Mucosa of descending colon (tissue), 3 donors: ENCODE results near the gene ARID1B. TPM values are rescaled to one million over a fixed set of nuclear protein-coding genes. Genes with fewer than 3 reads are reported as not detected.

Source experiments
- ATAC-seq: fragments of 200-7000 bp; cut with Tn5 transposase; one replicate; pipeline ENCODE4 v1.9.1; 2020; ENCODE audit warnings: mild to moderate bottlenecking, moderate library complexity
- DNase-seq, 3 donors: peaks; one replicate each; pipeline ENCODE4 v3.0.0-alpha.2; 2020
- H3K36me3 ChIP-seq: fragments of 200-600 bp; one replicate; pipeline ENCODE4 v1.8.0; 2021; ENCODE audit warnings: low read depth, mild to moderate bottlenecking
- H3K4me1 ChIP-seq: fragments of 200-600 bp; one replicate; pipeline ENCODE4 v1.8.0; 2021; ENCODE audit warnings: low read depth, mild to moderate bottlenecking
- H3K4me3 ChIP-seq: fragments of 200-600 bp; one replicate; pipeline ENCODE4 v1.8.0; 2021; ENCODE audit warnings: mild to moderate bottlenecking
- H3K9me3 ChIP-seq: fragments of 200-600 bp; one replicate; pipeline ENCODE4 v1.8.0; 2021; ENCODE audit warnings: mild to moderate bottlenecking
- CTCF ChIP-seq: fragments of 200-600 bp; IDR thresholded peaks from one replicate; pipeline ENCODE4 v1.8.0; 2022; ENCODE audit warnings: antibody characterized with exemption, mild to moderate bottlenecking
- intact Hi-C, 2 donors: fragments of 100-400 bp; cut with DNase I in 1 of 2; cut with micrococcal nuclease in 1 of 2; formaldehyde crosslinking; loops; one replicate each; pipeline versions ENCODE4 v1.11.0 to v1.11.1; 2022; cut with DNase I, micrococcal nuclease
- total RNA-seq, 3 donors: library from RNA; stranded (reverse); fragmentation: NEBNext Ultra II Directional in 2 of 3; extraction: Animal tissue kit (Norgen Biotek cat#: 25700) in 2 of 3; gene quantifications; one replicate each; pipeline versions ENCODE4 v1.2.1 to v1.2.4, GENCODE V29; 2021 to 2023
- donor health status: DM: no; HTN: no; CAD: no; lungs with moderate emphysema.
- donor health status: DM: no; HTN: no; CAD: no.
- donor health status: DM: no; HTN: yes; CAD: no.

ARID1B gene
- total RNA-seq, 3 donors from 2014 or later: 71.8 to 102 (median 101) TPM

- Histone ChIP-seq H3K9me3 (no peaks in the 10 kb centered on the region), H3K4me1 (no peaks in the 10 kb centered on the region), H3K4me3 (no peak overlapping the region), H3K36me3 (no peaks in the 10 kb centered on the region)
- TF ChIP-seq CTCF: no peak
- intact Hi-C loops: no loop called here
- ATAC-seq (no peak), DNase-seq (no peak)
These were observed 141.5 kb downstream of the ARID1B start for GRCh38 chr6:156918647-156919046.

GRCh38 chr6:156919370-156919769 is 142.2 kb downstream of the ARID1B start:
- ATAC-seq: no peak
- Histone ChIP-seq H3K4me3 (no peak overlapping the region), H3K9me3 (no peaks in the 10 kb centered on the region), H3K36me3 (no peaks in the 10 kb centered on the region), H3K4me1 (no peaks in the 10 kb centered on the region)
- no peak for DNase-seq
- TF ChIP-seq CTCF: no peak
- intact Hi-C loops: no loop called here

- no peak for ATAC-seq
- intact Hi-C loops: no loop called here
- no peaks in the 10 kb centered on the region for H3K9me3 ChIP-seq
- H3K4me3 ChIP-seq: no peak overlapping the region
- H3K36me3 ChIP-seq: no peaks in the 10 kb centered on the region
- DNase-seq: no peak
- TF ChIP-seq CTCF: no peak
- H3K4me1 ChIP-seq: no peaks in the 10 kb centered on the region
These were observed 142.7 kb downstream of the ARID1B start for GRCh38 chr6:156919814-156920369.

GRCh38 chr6:156924246-156924645 is 147.1 kb downstream of the ARID1B start:
- intact Hi-C loops: no loop called here
- Histone ChIP-seq H3K9me3 (no peaks in the 10 kb centered on the region), H3K4me3 (no peak overlapping the region), H3K4me1 (peaks cover 9% of the 10 kb centered on the region), H3K36me3 (no peaks in the 10 kb centered on the region)
- ATAC-seq (no peak), DNase-seq (no peak)
- no peak for TF ChIP-seq CTCF

GRCh38 chr6:156925026-156925425 is 147.8 kb downstream of the ARID1B start:
- DNase-seq (no peak), ATAC-seq (no peak)
- H3K36me3 ChIP-seq: no peaks in the 10 kb centered on the region
- intact Hi-C loops: no loop called here
- no peak overlapping the region for H3K4me3 ChIP-seq
- peaks cover 9% of the 10 kb centered on the region for H3K4me1 ChIP-seq
- no peak for TF ChIP-seq CTCF
- H3K9me3 ChIP-seq: no peaks in the 10 kb centered on the region
